ENCODE results near the gene SGCE.

The SGCE gene

GRCh38 chr7:94575646-94576045 lies 80.3 kb downstream of the SGCE start:
- no peak overlapping the region for H3K4me3 ChIP-seq (ENCODE audit: low read depth, low read length)
- TF ChIP-seq CTCF (IDR thresholded peaks at IDR 0.05; ENCODE audit: low read depth, low read length), result no peak

- no peak for TF ChIP-seq CTCF (IDR thresholded peaks at IDR 0.05; ENCODE audit: low read depth, low read length)
- no peak overlapping the region for H3K4me3 ChIP-seq (ENCODE audit: low read depth, low read length)
Measured at GRCh38 chr7:94571816-94572215, 84.1 kb downstream of the SGCE start.

- no peak for TF ChIP-seq CTCF (IDR thresholded peaks at IDR 0.05; ENCODE audit: low read depth, low read length)
- H3K4me3 ChIP-seq (ENCODE audit: low read depth, low read length), result no peak overlapping the region
Measured at GRCh38 chr7:94567396-94567795, 88.5 kb downstream of the SGCE start.

GRCh38 chr7:94565247-94565894 lies 90.6 kb downstream of the SGCE start:
- no peak overlapping the region for H3K4me3 ChIP-seq (ENCODE audit: low read depth, low read length)
- TF ChIP-seq CTCF (IDR thresholded peaks at IDR 0.05; ENCODE audit: low read depth, low read length), result no peak

GRCh38 chr7:94562525-94562924 lies 93.4 kb downstream of the SGCE start:
- no peak for TF ChIP-seq CTCF (IDR thresholded peaks at IDR 0.05; ENCODE audit: low read depth, low read length)
- no peak overlapping the region for H3K4me3 ChIP-seq (ENCODE audit: low read depth, low read length)

GRCh38 chr7:94561841-94562514 lies 94.0 kb downstream of the SGCE start:
- no peak overlapping the region for H3K4me3 ChIP-seq (ENCODE audit: low read depth, low read length)
- TF ChIP-seq CTCF (IDR thresholded peaks at IDR 0.05; ENCODE audit: low read depth, low read length), result no peak

GRCh38 chr7:94559972-94560371 lies 96.0 kb downstream of the SGCE start:
- no peak overlapping the region for H3K4me3 ChIP-seq (ENCODE audit: low read depth, low read length)
- no peak for TF ChIP-seq CTCF (IDR thresholded peaks at IDR 0.05; ENCODE audit: low read depth, low read length)

Measured in WI38 (cell line).